A549 (cell line): ENCODE data around the gene PRR7. TPM values are rescaled to one million over a fixed set of nuclear protein-coding genes. Genes with fewer than 3 reads are reported as not detected.

Source experiments
- ATAC-seq, 2 experiments: fragments of 200-7000 bp in 1 of 2; fragments of >200 bp in 1 of 2; cut with Nextera tagmentation in 1 of 2; cut with Tn5 transposase in 1 of 2; 3 replicates each; pipeline versions ENCODE4 v1.8.0 to v1.9.1; 2018 to 2020; ENCODE audit warnings: mild to moderate bottlenecking in 1 of 2, moderate library complexity in 1 of 2
- CTCF ChIA-PET: fragments of 300-600 bp; sonication (Branson Sonifier 250); formaldehyde crosslinking; extraction: SDS; loops from one replicate; lab custom pipeline; 2021; ENCODE audit warnings: antibody characterized with exemption, inconsistent platforms; lab: Yijun Ruan, JAX
- POLR2A ChIA-PET: fragments of 350-600 bp; formaldehyde crosslinking; extraction: SDS; loops from one replicate; lab custom pipeline; 2021; ENCODE audit warnings: antibody characterized with exemption, inconsistent platforms; lab: Yijun Ruan, JAX
- DNase-seq, 2 experiments: peaks; one replicate each; pipeline versions ENCODE4 v3.0.0 to v3.0.0-alpha.2; 2011 to 2016; ENCODE audit warnings: low read depth in 1 of 2, low spot score in 1 of 2
- FAIRE-seq: peaks from 2 replicates; lab custom pipeline; 2011; peaks lifted over from hg19 to GRCh38; lab: Jason Lieb, UNC
- H3K27ac ChIP-seq, 2 experiments: fragments of >200 bp; sonication (Bioruptor Twin); formaldehyde crosslinking; 3 replicates each; pipeline ENCODE4 v1.5.1; 2016 to 2017
- H3K4me1 ChIP-seq: fragments of >200 bp; sonication (Bioruptor Twin); formaldehyde crosslinking; 3 replicates; pipeline ENCODE4 v1.6.1; 2016
- H3K4me2 ChIP-seq: fragments of >200 bp; sonication (Bioruptor Twin); formaldehyde crosslinking; 3 replicates; pipeline ENCODE4 v1.6.1; 2016
- H3K4me3 ChIP-seq: fragments of >200 bp; sonication (Bioruptor Twin); formaldehyde crosslinking; 3 replicates; pipeline ENCODE4 v1.5.1; 2016
- H3K9me3 ChIP-seq: fragments of >200 bp; sonication (Bioruptor Twin); formaldehyde crosslinking; 3 replicates; pipeline ENCODE4 v1.6.1; 2016
- CBX8 ChIP-seq: fragments of 200-600 bp; sonication (generic); IDR thresholded peaks from 2 replicates; pipeline ENCODE4 v1.6.1; 2016
- ESRRA ChIP-seq: fragments of 150-350 bp; IDR thresholded peaks from 2 replicates; pipeline ENCODE4 v1.6.1; 2014; ENCODE audit warnings: mild to moderate bottlenecking, low read length, borderline replicate concordance
- FOSB ChIP-seq: fragments of 250-450 bp; sonication (Bioruptor Pico); IDR thresholded peaks from 2 replicates; pipeline ENCODE4 v1.5.0; 2020; ENCODE audit warnings: mild to moderate bottlenecking, moderate library complexity
- FOXS1 ChIP-seq: fragments of 250-450 bp; sonication (Bioruptor Pico); IDR thresholded peaks from 2 replicates; pipeline ENCODE4 v1.5.0; 2020; ENCODE audit warnings: mild to moderate bottlenecking, moderate library complexity
- GATA3 ChIP-seq: IDR thresholded peaks from 2 replicates; pipeline ENCODE4 v1.6.1; 2012; ENCODE audit warnings: borderline replicate concordance
- HDAC2 ChIP-seq: fragments of 200-600 bp; sonication (generic); IDR thresholded peaks from 2 replicates; pipeline ENCODE4 v1.6.1; 2016
- JUN ChIP-seq, 2 experiments: fragments of >200 bp; sonication (Bioruptor Twin); formaldehyde crosslinking; IDR thresholded peaks; 2 replicates in 1 of 2; 3 replicates in 1 of 2; pipeline ENCODE4 v1.6.1; 2016 to 2017
- KDM1A ChIP-seq: fragments of 200-600 bp; sonication (generic); IDR thresholded peaks from 2 replicates; pipeline ENCODE4 v1.6.1; 2016; ENCODE audit warnings: low read depth, mild to moderate bottlenecking
- KDM5A ChIP-seq: fragments of 200-600 bp; sonication (generic); IDR thresholded peaks from 2 replicates; pipeline ENCODE4 v1.6.1; 2016; ENCODE audit warnings: antibody characterized with exemption, mild to moderate bottlenecking
- PHF8 ChIP-seq: fragments of 200-600 bp; sonication (generic); IDR thresholded peaks from 2 replicates; pipeline ENCODE4 v1.6.1; 2016; ENCODE audit warnings: low read depth, mild to moderate bottlenecking, antibody characterized with exemption, moderate library complexity, borderline replicate concordance
- POLR2A ChIP-seq: IDR thresholded peaks from 2 replicates; pipeline ENCODE4 v1.6.1; 2012; ENCODE audit warnings: mild to moderate bottlenecking, low read length
- SREBF2 ChIP-seq: fragments of 450-650 bp; IDR thresholded peaks from 2 replicates; pipeline ENCODE4 v1.6.1; 2014; ENCODE audit warnings: mild to moderate bottlenecking, moderate library complexity
- WGBS: methylation state at CpG from one replicate; pipeline ENCODE4 v1.1.6; 2017; ENCODE audit errors: missing lambda C conversion rate; 5-methylcytosine and 5-hydroxymethylcytosine counted together
- polyA plus RNA-seq, 4 experiments: library from polyadenylated mRNA; depleted of rRNA in 3 of 4; stranded (reverse); fragments of >200 nt; fragmentation: RNase III in 1 of 4; extraction: RNeasy Plus Mini Kit Qiagen cat#74134 plus additional on column Dnase treatment in 1 of 4; gene quantifications; 2 replicates in 3 of 4; 3 replicates in 1 of 4; pipeline ENCODE4 v1.2.3, GENCODE V29; 2011 to 2017
- TF ChIP-seq, protein P1 (sequence below): IDR thresholded peaks from 2 replicates; pipeline ENCODE4 v1.6.1; 2012
- TF ChIP-seq, protein P2 (sequence below): fragments of >200 bp; sonication (Bioruptor Twin); formaldehyde crosslinking; IDR thresholded peaks from 3 replicates; pipeline ENCODE4 v1.6.1; 2016
- TF ChIP-seq, protein P3 (sequence below): fragments of 200-600 bp; sonication (generic); IDR thresholded peaks from 2 replicates; pipeline ENCODE4 v1.6.1; 2016; ENCODE audit warnings: antibody characterized with exemption, mild to moderate bottlenecking, moderate library complexity
- TF ChIP-seq, protein P4 (sequence below): IDR thresholded peaks from 2 replicates; pipeline ENCODE4 v1.6.1; 2012; ENCODE audit warnings: low read depth, borderline replicate concordance

Gene PRR7
- polyA plus RNA-seq, 2 of the 4 experiments (the other 2 are of a cell fraction): 2.2 to 11.0 TPM

DNA sequence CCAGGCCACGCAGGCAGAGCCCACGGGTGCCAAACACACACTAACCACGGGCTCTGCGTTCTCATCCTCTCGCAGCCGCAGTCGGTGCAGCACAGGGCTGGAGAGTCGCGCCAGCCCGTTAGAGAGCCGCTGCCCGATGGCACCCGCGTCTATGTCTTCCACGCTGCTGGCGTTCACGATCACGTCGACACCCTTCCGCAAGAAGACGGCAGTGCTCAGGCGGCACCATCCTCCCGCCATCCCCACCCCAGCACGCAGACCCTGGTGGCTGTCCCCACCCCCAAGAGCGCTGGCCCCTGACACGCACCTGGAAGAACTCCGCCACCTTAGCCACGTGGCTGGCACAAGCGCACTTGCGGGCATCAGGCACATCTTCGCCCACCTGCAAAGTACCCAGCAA is 20.8 kb downstream of the PRR7 start:
- POLR2A ChIA-PET: no interaction called here
- 95% methylated on average over 31 of the region's 31 CpGs for WGBS
- no peak for ATAC-seq
- no peak overlapping the region for H3K4me3 ChIP-seq
- no peak for FAIRE-seq
- TF ChIP-seq GATA3 (no peak), JUN (IDR thresholded peaks at IDR 0.05) (no peak), ESRRA (no peak), FOSB (CRISPR knock-in tag) (no peak), HDAC2 (no peak), CBX8 (no peak), KDM5A (no peak), FOXS1 (CRISPR knock-in tag) (no peak), SREBF2 (no peak)
- TF ChIP-seq, protein P1, sequence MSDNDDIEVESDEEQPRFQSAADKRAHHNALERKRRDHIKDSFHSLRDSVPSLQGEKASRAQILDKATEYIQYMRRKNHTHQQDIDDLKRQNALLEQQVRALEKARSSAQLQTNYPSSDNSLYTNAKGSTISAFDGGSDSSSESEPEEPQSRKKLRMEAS: no peak
- TF ChIP-seq, protein P2, sequence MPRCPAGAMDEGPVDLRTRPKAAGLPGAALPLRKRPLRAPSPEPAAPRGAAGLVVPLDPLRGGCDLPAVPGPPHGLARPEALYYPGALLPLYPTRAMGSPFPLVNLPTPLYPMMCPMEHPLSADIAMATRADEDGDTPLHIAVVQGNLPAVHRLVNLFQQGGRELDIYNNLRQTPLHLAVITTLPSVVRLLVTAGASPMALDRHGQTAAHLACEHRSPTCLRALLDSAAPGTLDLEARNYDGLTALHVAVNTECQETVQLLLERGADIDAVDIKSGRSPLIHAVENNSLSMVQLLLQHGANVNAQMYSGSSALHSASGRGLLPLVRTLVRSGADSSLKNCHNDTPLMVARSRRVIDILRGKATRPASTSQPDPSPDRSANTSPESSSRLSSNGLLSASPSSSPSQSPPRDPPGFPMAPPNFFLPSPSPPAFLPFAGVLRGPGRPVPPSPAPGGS: no peak
- TF ChIP-seq, protein P3, sequence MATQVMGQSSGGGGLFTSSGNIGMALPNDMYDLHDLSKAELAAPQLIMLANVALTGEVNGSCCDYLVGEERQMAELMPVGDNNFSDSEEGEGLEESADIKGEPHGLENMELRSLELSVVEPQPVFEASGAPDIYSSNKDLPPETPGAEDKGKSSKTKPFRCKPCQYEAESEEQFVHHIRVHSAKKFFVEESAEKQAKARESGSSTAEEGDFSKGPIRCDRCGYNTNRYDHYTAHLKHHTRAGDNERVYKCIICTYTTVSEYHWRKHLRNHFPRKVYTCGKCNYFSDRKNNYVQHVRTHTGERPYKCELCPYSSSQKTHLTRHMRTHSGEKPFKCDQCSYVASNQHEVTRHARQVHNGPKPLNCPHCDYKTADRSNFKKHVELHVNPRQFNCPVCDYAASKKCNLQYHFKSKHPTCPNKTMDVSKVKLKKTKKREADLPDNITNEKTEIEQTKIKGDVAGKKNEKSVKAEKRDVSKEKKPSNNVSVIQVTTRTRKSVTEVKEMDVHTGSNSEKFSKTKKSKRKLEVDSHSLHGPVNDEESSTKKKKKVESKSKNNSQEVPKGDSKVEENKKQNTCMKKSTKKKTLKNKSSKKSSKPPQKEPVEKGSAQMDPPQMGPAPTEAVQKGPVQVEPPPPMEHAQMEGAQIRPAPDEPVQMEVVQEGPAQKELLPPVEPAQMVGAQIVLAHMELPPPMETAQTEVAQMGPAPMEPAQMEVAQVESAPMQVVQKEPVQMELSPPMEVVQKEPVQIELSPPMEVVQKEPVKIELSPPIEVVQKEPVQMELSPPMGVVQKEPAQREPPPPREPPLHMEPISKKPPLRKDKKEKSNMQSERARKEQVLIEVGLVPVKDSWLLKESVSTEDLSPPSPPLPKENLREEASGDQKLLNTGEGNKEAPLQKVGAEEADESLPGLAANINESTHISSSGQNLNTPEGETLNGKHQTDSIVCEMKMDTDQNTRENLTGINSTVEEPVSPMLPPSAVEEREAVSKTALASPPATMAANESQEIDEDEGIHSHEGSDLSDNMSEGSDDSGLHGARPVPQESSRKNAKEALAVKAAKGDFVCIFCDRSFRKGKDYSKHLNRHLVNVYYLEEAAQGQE: no peak
- H3K4me2 ChIP-seq: no peak overlapping the region
- H3K27ac ChIP-seq: no peak overlapping the region
- no peak for DNase-seq
- peaks cover 5% of the 10 kb centered on the region; the same call in 1 of the 3 replicates for H3K9me3 ChIP-seq
- H3K4me1 ChIP-seq: peaks cover 44% of the 10 kb centered on the region
- CTCF ChIA-PET: interaction anchor here (1.5 to 24.5 kb wide), 3 partner anchors 11 to 63 kb away, joined by 5 to 354 read pairs (median 220); partner anchors contain the start of gene PDLIM7

DNA sequence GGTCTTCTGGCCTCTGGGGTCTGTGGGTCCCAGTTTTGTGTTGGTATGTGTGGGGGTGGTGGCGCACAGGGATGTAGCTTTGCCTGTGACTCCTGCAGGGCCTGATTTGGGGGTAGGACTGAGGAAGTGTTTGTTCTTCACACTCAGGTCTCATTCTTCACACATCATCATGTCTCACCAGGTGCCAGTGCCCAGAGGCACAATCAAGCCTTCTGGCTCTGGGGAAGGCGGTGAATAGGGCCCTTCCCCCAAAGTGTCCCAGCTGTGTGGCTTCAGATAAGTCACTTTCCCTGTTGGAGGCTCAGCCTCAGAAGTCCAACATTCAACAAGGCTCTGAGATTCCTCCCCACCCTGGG is 21.7 kb downstream of the PRR7 start:
- TF ChIP-seq POLR2A (no peak), HDAC2 (no peak)
- TF ChIP-seq, protein P4, sequence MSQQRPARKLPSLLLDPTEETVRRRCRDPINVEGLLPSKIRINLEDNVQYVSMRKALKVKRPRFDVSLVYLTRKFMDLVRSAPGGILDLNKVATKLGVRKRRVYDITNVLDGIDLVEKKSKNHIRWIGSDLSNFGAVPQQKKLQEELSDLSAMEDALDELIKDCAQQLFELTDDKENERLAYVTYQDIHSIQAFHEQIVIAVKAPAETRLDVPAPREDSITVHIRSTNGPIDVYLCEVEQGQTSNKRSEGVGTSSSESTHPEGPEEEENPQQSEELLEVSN: no peak
- POLR2A ChIA-PET: no interaction called here
- no peak overlapping the region for H3K4me3 ChIP-seq
- CTCF ChIA-PET: interaction anchor here (1.2 to 19.7 kb wide), 4 partner anchors 9 to 23 kb away, joined by 4 to 241 read pairs (median 114); partner anchors contain the start of gene PRR7
- no peak overlapping the region for H3K4me2 ChIP-seq
- no peak for DNase-seq
- H3K4me1 ChIP-seq: peaks cover 44% of the 10 kb centered on the region
- FAIRE-seq: no peak
- 86% methylated on average over 2 of the region's 2 CpGs for WGBS
- peaks cover 5% of the 10 kb centered on the region; the same call in 1 of the 3 replicates for H3K9me3 ChIP-seq
- no peak for ATAC-seq
- H3K27ac ChIP-seq: no peak overlapping the region

DNA sequence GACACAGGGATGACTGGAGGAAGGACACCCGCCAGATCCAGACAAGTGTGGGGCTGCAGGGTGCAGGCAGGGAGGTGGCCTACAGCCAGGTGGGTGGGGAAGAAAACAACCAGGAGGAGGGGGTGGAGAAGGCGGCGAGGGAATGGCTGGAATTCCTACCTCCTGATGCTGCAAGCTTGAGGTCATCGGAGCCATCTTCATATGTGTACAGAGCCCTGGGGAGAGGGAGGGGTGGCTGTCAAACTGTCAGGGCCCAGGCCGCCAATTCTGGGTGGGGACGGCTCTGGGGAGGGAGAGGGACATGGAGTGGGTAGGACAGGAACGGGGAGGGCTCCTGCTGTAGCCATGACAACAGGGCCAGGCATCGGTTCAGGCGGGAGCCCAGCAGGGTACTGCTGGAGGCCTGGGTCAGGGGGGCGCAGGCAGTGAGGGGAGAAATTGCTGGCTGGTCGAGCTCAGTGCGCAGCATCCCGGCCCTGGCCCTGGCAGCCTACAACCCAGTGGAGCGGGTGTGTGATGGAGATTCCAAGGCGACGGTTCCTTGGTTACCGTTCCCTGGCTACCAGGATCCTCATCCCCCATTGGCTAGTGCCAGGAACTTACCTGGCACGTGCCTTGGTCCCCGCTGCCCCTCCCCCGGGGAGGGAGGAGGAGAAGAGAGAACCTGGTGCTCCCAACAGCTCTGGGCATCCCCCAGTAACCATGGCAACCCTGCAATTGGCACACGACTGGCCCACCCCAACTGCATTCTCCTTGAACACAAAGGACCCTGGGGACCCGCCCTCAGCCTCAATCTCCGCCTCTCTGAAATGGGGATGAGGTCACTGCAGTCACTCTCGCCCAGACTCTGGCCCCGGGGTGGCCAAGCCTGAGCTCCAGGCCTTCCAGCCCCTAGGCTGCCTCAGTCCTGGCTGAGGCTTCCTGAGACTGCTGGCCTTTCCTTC is 22.3 kb downstream of the PRR7 start:
- Histone ChIP-seq H3K27ac (peak overlapping the region in 1 of 2 experiments; percentile 47; a peak in 1 of 6 replicates), H3K4me3 (no peak overlapping the region), H3K4me1 (peaks cover 46% of the 10 kb centered on the region), H3K4me2 (no peak overlapping the region), H3K9me3 (peaks cover 5% of the 10 kb centered on the region; the same call in 1 of the 3 replicates)
- ChIA-PET CTCF (interaction anchor here (1.2 to 19.7 kb wide), 4 partner anchors 9 to 22 kb away, joined by 4 to 241 read pairs (median 114); partner anchors contain the start of gene PRR7), POLR2A (no interaction called here)
- ATAC-seq (peak in 1 of 2 experiments; percentile 13; a peak in 3 of 6 replicates), FAIRE-seq (no peak), DNase-seq (peak in 1 of 2 experiments; percentile 46)
- WGBS: 70% methylated on average over 23 of the region's 25 CpGs
- 0 out of 2 replicates have a peak, but pooled peaks have one; percentile 40 for TF ChIP-seq KDM1A
- TF ChIP-seq PHF8: no peak
